Retina (tissue), 1 donor: ENCODE data around the gene PRMT1.

Experiments
- DNase-seq: peaks from one replicate; pipeline ENCODE4 v3.0.0-alpha.2; 2016

The PRMT1 gene

GRCh38 chr19:49651820-49652550 lies 25.1 kb upstream of the PRMT1 start:
- DNase-seq: no peak

- no peak for DNase-seq
Measured at GRCh38 chr19:49652551-49653465, 24.3 kb upstream of the PRMT1 start.

- no peak for DNase-seq
Measured at GRCh38 chr19:49653466-49653806, 23.6 kb upstream of the PRMT1 start.

- DNase-seq: no peak
Measured at GRCh38 chr19:49654581-49654980, 22.5 kb upstream of the PRMT1 start.

- DNase-seq: no peak
Measured at GRCh38 chr19:49655570-49656455, 21.3 kb upstream of the PRMT1 start.

GRCh38 chr19:49656456-49657109 lies 20.5 kb upstream of the PRMT1 start:
- no peak for DNase-seq

- DNase-seq: no peak
Measured at GRCh38 chr19:49657493-49658138, 19.5 kb upstream of the PRMT1 start.

GRCh38 chr19:49658139-49658517 lies 18.9 kb upstream of the PRMT1 start:
- no peak for DNase-seq

- no peak for DNase-seq
Measured at GRCh38 chr19:49658566-49659442, 18.3 kb upstream of the PRMT1 start.

GRCh38 chr19:49660338-49660961 lies 16.6 kb upstream of the PRMT1 start:
- no peak for DNase-seq

- DNase-seq: no peak
Measured at GRCh38 chr19:49662011-49662410, 15.1 kb upstream of the PRMT1 start.

GRCh38 chr19:49663224-49663623 lies 13.8 kb upstream of the PRMT1 start:
- no peak for DNase-seq

- DNase-seq: peak; percentile 85
Measured at GRCh38 chr19:49664171-49665035, 12.7 kb upstream of the PRMT1 start.

- no peak for DNase-seq
Measured at GRCh38 chr19:49665036-49665350, 12.1 kb upstream of the PRMT1 start.

GRCh38 chr19:49665351-49666119 lies 11.5 kb upstream of the PRMT1 start, which contains the start of the genes BCL2L12 and IRF3:
TSS of gene BCL2L12 (plus strand) at chr19:49665933. CDS start at chr19:49666693, 760 bp downstream.
TSS of gene IRF3 (minus strand) at chr19:49665857. CDS start at chr19:49664838, 1,019 bp downstream.
- peak; percentile 93 for DNase-seq

- no peak for DNase-seq
Measured at GRCh38 chr19:49666120-49666444, 11.0 kb upstream of the PRMT1 start.

GRCh38 chr19:49667473-49667872 lies 9.6 kb upstream of the PRMT1 start:
- no peak for DNase-seq

GRCh38 chr19:49669516-49669915 lies 7.6 kb upstream of the PRMT1 start:
- DNase-seq: no peak
